Gastroesophageal sphincter (tissue), 3 donors: ENCODE data around the gene NUDT8.

Experiments used
- EP300 ChIP-seq: sonication (generic); formaldehyde crosslinking; IDR thresholded peaks from one replicate; pipeline ENCODE4 v1.6.1; 2017; ENCODE audit warnings: antibody characterized with exemption, mild to moderate bottlenecking
- POLR2A ChIP-seq, 2 donors: fragments of 450-650 bp; IDR thresholded peaks; one replicate each; pipeline ENCODE4 v1.6.1; 2017; ENCODE audit warnings: antibody characterized with exemption in 2 of 2, mild to moderate bottlenecking in 2 of 2, moderate library complexity in 1 of 2
- POLR2AphosphoS5 ChIP-seq: sonication (generic); formaldehyde crosslinking; IDR thresholded peaks from one replicate; pipeline ENCODE4 v1.6.1; 2017; ENCODE audit warnings: antibody characterized with exemption
- TF ChIP-seq, protein P1 (sequence below), 4 experiments: fragments of 200-600 bp in 2 of 4; fragments of 450-650 bp in 2 of 4; sonication (generic) in 1 of 4; IDR thresholded peaks; one replicate each; pipeline ENCODE4 v1.5.1; 2017 to 2019; ENCODE audit warnings: antibody characterized with exemption in 4 of 4, mild to moderate bottlenecking in 2 of 4, moderate library complexity in 2 of 4

DNA sequence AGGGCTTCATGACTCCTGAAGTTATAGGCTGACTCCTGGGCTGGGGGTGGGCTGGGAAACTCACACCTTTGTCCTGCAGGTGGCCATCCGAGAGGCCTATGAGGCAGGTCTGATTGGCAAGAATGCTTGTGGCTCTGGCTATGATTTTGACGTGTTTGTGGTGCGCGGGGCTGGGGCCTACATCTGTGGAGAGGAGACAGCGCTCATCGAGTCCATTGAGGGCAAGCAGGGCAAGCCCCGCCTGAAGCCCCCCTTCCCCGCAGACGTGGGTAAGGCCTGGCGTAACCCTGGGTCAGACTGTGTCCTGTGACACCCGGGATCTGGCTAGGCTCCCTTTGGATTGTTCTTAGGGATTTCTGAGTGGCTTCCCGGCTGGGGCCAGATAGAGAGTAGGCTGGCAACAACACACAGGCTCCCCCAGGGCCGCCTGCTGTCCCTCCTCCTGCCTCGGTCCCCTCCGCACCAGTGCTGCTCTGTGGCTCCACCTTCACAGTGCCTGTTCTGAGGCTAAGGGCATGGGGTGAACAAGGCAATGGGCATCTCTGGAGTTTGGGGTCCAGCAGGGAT lies 19.4 kb downstream of the NUDT8 start:
- TF ChIP-seq, protein P1, sequence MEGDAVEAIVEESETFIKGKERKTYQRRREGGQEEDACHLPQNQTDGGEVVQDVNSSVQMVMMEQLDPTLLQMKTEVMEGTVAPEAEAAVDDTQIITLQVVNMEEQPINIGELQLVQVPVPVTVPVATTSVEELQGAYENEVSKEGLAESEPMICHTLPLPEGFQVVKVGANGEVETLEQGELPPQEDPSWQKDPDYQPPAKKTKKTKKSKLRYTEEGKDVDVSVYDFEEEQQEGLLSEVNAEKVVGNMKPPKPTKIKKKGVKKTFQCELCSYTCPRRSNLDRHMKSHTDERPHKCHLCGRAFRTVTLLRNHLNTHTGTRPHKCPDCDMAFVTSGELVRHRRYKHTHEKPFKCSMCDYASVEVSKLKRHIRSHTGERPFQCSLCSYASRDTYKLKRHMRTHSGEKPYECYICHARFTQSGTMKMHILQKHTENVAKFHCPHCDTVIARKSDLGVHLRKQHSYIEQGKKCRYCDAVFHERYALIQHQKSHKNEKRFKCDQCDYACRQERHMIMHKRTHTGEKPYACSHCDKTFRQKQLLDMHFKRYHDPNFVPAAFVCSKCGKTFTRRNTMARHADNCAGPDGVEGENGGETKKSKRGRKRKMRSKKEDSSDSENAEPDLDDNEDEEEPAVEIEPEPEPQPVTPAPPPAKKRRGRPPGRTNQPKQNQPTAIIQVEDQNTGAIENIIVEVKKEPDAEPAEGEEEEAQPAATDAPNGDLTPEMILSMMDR (IDR thresholded peaks at IDR 0.05), result no peak
- TF ChIP-seq POLR2AphosphoS5 (no peak), POLR2A (IDR thresholded peaks at IDR 0.05) (no peak), EP300 (no peak)
